Measurements from ENCODE around the gene KIAA0586. TPM values are rescaled to one million over a fixed set of nuclear protein-coding genes. Genes with fewer than 3 reads are reported as not detected.

The KIAA0586 gene
- total RNA-seq, 1 experiment from 2014 or later = 20.9 TPM

- H3K79me1 ChIP-seq (ENCODE audit: insufficient read depth, low read depth, low read length, poor library complexity, severe bottlenecking) = no peaks in the 10 kb centered on the region
- no peak overlapping the region for H3K23ac ChIP-seq (ENCODE audit: insufficient read length, low read depth, low read length)
- Mint-ChIP-seq H3K27ac (no peak overlapping the region), H3K27me3 (ENCODE audit: low read depth) (no peaks in the 10 kb centered on the region), H3K4me1 (no peaks in the 10 kb centered on the region), H3K4me3 (no peak overlapping the region), H3K9me3 (no peaks in the 10 kb centered on the region), H3K36me3 (ENCODE audit: insufficient read depth in 1 of 3, low read depth in 3 of 3) (peaks cover 4 to 33% (median 18%) of the 10 kb centered on the region in 3 experiments; a peak in 4 of 7 replicates)
- H3T11ph ChIP-seq (ENCODE audit: low read length) = no peak overlapping the region
- no peak for TF ChIP-seq CTCF (conservative IDR thresholded peaks at IDR 0.05)
- no peak overlapping the region for H2BK5ac ChIP-seq (ENCODE audit: insufficient read length, low read length)
- H2BK120ac ChIP-seq (ENCODE audit: low read depth, low read length, poor library complexity, severe bottlenecking) = no peak overlapping the region
- H3K79me2 ChIP-seq (ENCODE audit: insufficient read depth, low read length) = no peaks in the 10 kb centered on the region
- no peak overlapping the region for H2AFZ ChIP-seq (ENCODE audit: low read length)
- no peak overlapping the region for H3K4me2 ChIP-seq (ENCODE audit: insufficient read depth, insufficient read length, low read length)
- H3K23me2 ChIP-seq (ENCODE audit: insufficient read length, low read depth, low read length, poor library complexity, severe bottlenecking) = no peaks in the 10 kb centered on the region
- WGBS (ENCODE audit: extremely low coverage, insufficient read length, low lambda C conversion rate) = no CpG with 5 or more reads among the region's 8 CpGs
- H2BK20ac ChIP-seq (ENCODE audit: low read depth, low read length, poor library complexity, severe bottlenecking) = no peak overlapping the region
- H2BK12ac ChIP-seq (ENCODE audit: insufficient read length, low read depth, low read length) = no peak overlapping the region
- H3K4ac ChIP-seq (ENCODE audit: low read depth, low read length) = no peak overlapping the region
- H3K56ac ChIP-seq (ENCODE audit: insufficient read length, low read depth, low read length) = no peak overlapping the region
- no peaks in the 10 kb centered on the region for H3K4me1 ChIP-seq (ENCODE audit: insufficient read depth, low read length)
- H3K27me3 ChIP-seq (ENCODE audit: insufficient read depth, low read length) = no peaks in the 10 kb centered on the region
- no peaks in the 10 kb centered on the region for H4K20me1 ChIP-seq (ENCODE audit: control insufficient read depth, insufficient read depth, insufficient read length)
- no peak overlapping the region for H3K9ac ChIP-seq (ENCODE audit: extremely low read depth, insufficient read length, low read length)
- H4K91ac ChIP-seq (ENCODE audit: insufficient read length, low read depth, low read length) = no peak overlapping the region
- H2BK15ac ChIP-seq (ENCODE audit: low read depth, low read length) = no peak overlapping the region
- H4K8ac ChIP-seq (replicated peaks; ENCODE audit: insufficient read length, low read depth, low read length) = no peak overlapping the region
- H4K5ac ChIP-seq (ENCODE audit: insufficient read length, low read depth, low read length) = no peak overlapping the region
- no peak overlapping the region for H3K27ac ChIP-seq (ENCODE audit: insufficient read length, low read depth, low read length)
- no peak overlapping the region for H3K18ac ChIP-seq (ENCODE audit: insufficient read length, low read depth, low read length)
- no peak overlapping the region for H3K14ac ChIP-seq (ENCODE audit: insufficient read depth, low read length)
- no peaks in the 10 kb centered on the region for H3K9me3 ChIP-seq (ENCODE audit: control insufficient read depth, low read depth, low read length)
- no peak overlapping the region for H2AK5ac ChIP-seq (ENCODE audit: insufficient read length, low read length)
- DNase-seq = no peak
Observed at GRCh38 chr14:58464652-58465051, 37.1 kb downstream of the KIAA0586 start.
